Stimulated activated CD4-positive, alpha-beta T cell treated with anti-CD3 and anti-CD28 coated beads, Interleukin-1b, Interleukin-23, amount 100 ng/mL, for 24 hours (primary cell): ENCODE measurements around the gene FAM83D.

Experiments
- DNase-seq, 4 experiments: peaks; one replicate each; pipeline ENCODE4 v3.0.0-alpha.2; 2020; ENCODE audit warnings: low read depth in 4 of 4, low spot score in 1 of 4

FAM83D gene

GRCh38 chr20:38999965-39000910 is 74.0 kb downstream of the FAM83D start:
- no peak for DNase-seq
